Measurements from ENCODE around the gene STAG3. TPM values are rescaled to one million over a fixed set of nuclear protein-coding genes. Genes with fewer than 3 reads are reported as not detected.

The STAG3 gene
- total RNA-seq, 2 donors from 2014 or later, result 7.8 to 22.1 TPM

DNA sequence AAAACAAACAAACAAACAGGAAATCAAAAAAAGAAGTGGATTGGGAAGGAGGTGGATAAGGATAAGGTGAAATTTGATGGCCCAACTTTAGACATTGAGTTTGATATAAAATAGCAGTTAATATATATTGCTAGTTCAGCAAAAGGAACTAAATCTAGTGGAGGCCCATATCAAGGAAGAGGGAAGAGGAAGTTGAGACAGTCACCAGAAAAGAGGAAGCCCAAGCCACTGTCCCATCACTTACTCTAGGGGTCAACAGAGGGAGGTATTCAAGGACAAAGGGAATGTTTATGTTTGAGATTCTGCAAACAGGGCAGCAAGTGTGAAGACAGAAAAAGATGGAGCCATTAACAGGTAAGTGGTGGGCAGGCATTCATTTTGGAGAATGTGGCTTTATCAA, 25.3 kb upstream of the STAG3 start:
- no peak for ATAC-seq (replicated peaks)
- H3K27me3 Mint-ChIP-seq, result no peaks in the 10 kb centered on the region
- H3K9me3 Mint-ChIP-seq, result no peaks in the 10 kb centered on the region
- peaks cover 19% of the 10 kb centered on the region for H3K4me1 Mint-ChIP-seq
- H3K36me3 Mint-ChIP-seq (ENCODE audit: low read depth), result peaks cover 70% of the 10 kb centered on the region
- H3K27ac Mint-ChIP-seq, result peak overlapping the region; percentile 8
- H3K4me3 Mint-ChIP-seq, result no peak overlapping the region

DNA sequence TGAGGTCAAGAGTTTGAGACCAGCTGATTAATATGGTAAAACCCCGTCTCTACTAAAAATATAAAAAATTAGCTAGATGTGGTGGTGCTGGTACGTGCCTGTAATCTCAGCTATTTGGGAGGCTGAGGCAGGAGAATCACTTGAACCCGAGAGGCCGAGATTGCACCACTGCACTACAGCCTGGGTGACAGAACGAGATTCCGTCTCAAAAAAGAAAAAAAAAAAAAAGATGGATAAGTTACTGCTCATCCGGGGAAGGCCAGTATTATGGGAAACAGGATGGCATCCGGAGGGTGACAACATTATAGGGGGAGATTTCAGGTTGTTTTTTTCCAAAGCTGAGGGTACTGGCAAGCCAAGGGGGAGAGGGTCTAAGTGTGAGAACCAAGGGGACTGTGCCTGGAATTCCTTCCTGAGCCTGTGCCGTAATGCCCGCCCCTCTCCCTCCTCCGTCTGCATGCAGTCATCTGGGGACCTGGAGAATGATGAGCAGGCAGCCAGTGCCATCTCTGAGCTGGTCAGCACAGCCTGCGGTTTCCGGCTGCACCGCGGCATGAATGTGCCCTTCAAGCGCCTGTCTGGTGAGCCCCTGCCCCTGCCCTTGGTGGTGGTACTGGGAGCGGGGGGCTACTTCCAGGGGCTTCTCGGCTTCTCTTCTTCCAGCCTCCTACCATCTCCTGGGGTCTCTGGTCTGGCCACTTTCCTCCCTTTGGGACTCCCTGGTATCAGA, 24.6 kb upstream of the STAG3 start:
- H3K27me3 Mint-ChIP-seq, result no peaks in the 10 kb centered on the region
- ATAC-seq (replicated peaks), result no peak
- peaks cover 22% of the 10 kb centered on the region for H3K4me1 Mint-ChIP-seq
- no peak overlapping the region for H3K4me3 Mint-ChIP-seq
- peak overlapping the region; percentile 41 for H3K27ac Mint-ChIP-seq
- peaks cover 74% of the 10 kb centered on the region for H3K36me3 Mint-ChIP-seq (ENCODE audit: low read depth)
- no peaks in the 10 kb centered on the region for H3K9me3 Mint-ChIP-seq

DNA sequence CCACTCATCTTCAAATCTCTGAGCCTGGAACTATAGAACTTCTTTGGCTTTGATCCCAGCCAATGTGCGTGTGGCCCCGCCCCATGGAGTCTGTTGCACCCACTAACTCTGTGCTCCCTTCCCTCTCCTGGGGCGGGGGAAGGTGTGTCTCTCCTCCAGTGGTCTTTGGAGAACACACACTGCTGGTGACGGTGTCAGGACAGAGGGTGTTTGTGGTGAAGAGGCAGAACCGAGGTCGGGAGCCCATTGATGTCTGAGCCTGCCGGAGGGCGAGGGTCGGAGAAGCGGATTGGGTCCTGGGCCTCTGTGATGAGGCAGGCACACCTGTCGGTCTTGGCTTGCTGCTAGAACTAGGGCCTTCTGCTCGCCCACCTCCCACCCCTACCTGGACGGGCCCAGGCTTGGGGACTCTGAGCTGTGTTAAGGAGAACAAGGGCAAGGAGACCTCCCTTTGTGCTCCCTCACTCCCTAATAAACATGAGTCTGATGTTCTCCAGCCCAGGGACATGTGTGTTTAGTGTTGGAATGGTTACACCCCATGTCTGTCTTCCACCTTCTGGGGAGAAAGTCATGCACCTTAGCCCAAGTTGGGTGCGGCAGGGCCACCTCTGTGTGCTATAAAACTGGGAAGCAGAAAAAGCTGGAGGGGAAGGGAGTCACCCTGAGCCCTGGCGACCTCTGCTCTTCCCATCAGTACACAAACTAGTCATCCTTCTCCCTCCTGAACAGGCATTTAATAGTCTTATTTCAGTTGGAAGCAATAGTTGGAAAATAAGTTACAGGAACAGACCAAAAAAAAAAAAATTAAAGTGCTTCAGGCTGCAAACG, 23.8 kb upstream of the STAG3 start:
- peaks cover 74% of the 10 kb centered on the region for H3K36me3 Mint-ChIP-seq (ENCODE audit: low read depth)
- no peaks in the 10 kb centered on the region for H3K27me3 Mint-ChIP-seq
- H3K4me1 Mint-ChIP-seq, result peaks cover 22% of the 10 kb centered on the region
- peak overlapping the region; percentile 41 for H3K27ac Mint-ChIP-seq
- no peak overlapping the region for H3K4me3 Mint-ChIP-seq
- ATAC-seq (replicated peaks), result no peak
- H3K9me3 Mint-ChIP-seq, result no peaks in the 10 kb centered on the region

DNA sequence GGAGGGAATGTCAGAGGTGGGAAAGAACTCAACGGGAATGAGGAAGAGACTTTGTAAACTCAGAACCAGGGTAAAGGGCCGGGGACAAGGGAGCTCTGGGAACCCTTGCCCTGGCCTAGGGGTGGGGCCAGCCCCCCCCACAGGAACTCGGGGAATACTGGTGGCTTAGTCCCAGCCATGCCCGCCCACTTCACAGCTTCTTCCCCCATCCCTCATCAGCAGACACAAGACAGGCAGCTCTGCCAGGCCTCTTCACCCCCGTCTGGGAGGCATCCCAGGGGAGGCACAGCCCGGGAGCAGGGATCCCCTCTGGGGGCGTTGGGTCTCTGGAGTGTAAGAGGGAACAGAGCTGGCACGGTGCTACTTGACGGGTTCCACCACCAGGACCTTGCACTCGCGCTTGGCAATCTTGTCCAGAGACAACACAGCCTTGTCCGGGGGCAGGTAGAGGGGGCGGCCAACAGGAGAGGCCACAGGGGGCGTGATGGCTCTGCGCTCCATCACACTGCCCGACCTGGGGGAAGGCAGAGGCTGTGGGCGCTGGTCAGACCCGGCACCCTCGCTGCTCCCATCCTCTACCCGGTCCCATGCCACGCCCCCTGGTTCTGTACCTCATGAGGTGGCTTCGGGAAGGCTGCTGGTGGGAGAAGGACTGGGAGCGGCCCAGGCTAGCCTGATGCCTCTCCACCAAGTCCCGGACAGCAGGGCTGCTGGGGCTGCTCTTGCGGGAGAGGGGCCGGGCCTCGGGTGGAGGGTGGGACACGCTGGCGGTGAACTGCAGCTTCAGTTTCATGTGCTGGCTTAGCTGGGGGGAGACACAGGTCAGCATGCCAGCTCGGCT, 22.8 kb upstream of the STAG3 start:
- Mint-ChIP-seq H3K4me1 (peaks cover 22% of the 10 kb centered on the region), H3K9me3 (no peaks in the 10 kb centered on the region), H3K27ac (no peak overlapping the region), H3K36me3 (ENCODE audit: low read depth) (peaks cover 74% of the 10 kb centered on the region), H3K4me3 (no peak overlapping the region), H3K27me3 (no peaks in the 10 kb centered on the region)
- no peak for ATAC-seq (replicated peaks)

DNA sequence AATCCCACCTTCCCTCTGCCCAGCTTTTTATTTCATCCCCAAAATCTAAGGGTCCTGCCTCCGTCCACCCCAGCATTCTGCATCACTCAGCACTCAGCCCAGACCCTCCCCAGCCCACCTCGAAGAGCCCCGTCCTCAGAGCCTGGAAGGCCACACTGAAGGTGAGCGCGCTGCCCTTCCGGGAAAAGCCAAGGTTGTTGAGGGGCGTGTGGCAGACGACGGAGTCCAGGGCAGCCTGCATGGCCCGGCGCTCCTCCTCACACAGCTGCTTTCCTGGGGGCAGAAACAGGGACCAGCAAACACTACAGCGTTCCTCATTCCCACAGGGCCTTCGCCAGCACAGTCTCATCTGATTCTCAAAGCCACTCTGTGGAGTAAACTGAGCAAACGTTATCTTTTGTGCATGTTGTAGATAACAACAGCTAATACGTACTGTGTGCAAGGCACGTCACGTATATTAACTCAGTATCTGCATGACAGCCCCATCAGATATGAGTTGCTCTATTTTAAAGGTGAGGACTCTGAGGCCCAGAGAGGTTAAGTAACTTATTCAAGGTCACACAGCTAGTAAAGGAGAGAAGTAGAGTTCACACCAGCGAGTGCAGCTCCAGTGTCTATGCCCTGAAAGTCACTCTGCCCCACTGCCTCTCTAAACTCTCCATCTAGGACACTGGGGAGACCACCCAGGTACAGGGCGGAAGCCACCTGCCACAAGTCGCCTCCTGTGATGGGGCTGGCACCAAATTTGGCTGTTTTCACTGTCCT, 22.0 kb upstream of the STAG3 start:
- Mint-ChIP-seq H3K4me1 (peaks cover 14% of the 10 kb centered on the region), H3K36me3 (ENCODE audit: low read depth) (peaks cover 66% of the 10 kb centered on the region), H3K9me3 (no peaks in the 10 kb centered on the region), H3K4me3 (no peak overlapping the region), H3K27ac (peak overlapping the region; percentile 86), H3K27me3 (no peaks in the 10 kb centered on the region)
- ATAC-seq (replicated peaks), result no peak

DNA sequence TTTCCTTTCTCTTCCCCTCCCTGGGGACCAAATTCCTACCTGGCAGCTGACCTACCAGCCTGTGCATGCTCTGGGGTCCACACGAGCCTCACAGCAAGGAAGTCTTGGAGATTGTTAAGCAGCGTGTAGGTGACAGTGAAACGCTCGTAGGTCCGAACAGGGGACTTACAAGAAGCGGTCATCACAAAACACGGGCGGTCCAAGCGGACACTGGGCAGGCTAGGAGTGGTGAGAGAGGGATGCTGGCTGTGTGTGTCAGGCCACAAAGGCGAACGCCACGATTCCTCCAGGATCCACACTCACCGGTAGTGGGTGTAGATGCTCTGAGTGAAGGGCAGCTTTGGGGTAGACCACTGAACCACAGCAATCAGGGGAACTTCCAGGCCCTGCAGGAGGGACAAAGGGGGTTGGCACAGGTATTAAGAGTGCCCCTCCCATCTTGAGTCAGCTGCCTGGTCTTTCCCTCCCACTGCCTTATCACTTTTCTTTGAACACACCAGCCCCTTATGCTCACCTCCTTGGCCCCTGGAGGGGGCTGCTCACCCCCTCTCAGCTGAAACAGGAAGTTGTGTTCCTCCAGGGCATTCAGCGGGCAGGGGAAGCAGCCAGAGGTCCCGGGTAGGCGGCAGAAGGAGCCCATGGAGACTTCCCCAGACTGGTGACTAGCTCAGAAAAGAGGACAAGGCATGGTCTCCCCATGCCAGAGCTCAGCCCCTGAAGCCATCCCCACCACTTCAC, 21.2 kb upstream of the STAG3 start:
- Mint-ChIP-seq H3K36me3 (ENCODE audit: low read depth) (peaks cover 60% of the 10 kb centered on the region), H3K4me1 (peaks cover 14% of the 10 kb centered on the region), H3K9me3 (no peaks in the 10 kb centered on the region), H3K4me3 (peak overlapping the region; percentile 82), H3K27ac (peak overlapping the region; percentile 86), H3K27me3 (no peaks in the 10 kb centered on the region)
- no peak for ATAC-seq (replicated peaks)

DNA sequence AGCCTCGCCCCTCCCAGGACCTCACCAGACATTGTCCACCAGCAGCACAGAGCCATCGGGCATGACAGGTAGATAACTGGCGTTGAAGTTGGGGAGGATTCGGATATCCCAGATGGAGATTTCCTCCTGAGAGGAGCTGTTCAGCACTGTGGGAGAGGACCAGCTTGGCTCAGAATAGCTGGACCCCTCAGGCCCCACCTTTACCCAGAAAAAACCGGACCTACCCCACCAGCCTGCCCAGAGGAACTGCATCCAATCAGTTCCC, 20.7 kb upstream of the STAG3 start:
- Mint-ChIP-seq H3K9me3 (no peaks in the 10 kb centered on the region), H3K4me3 (peak overlapping the region; percentile 82), H3K36me3 (ENCODE audit: low read depth) (peaks cover 55% of the 10 kb centered on the region), H3K27me3 (no peaks in the 10 kb centered on the region), H3K4me1 (peaks cover 14% of the 10 kb centered on the region), H3K27ac (peak overlapping the region; percentile 86)
- ATAC-seq (replicated peaks), result no peak

DNA sequence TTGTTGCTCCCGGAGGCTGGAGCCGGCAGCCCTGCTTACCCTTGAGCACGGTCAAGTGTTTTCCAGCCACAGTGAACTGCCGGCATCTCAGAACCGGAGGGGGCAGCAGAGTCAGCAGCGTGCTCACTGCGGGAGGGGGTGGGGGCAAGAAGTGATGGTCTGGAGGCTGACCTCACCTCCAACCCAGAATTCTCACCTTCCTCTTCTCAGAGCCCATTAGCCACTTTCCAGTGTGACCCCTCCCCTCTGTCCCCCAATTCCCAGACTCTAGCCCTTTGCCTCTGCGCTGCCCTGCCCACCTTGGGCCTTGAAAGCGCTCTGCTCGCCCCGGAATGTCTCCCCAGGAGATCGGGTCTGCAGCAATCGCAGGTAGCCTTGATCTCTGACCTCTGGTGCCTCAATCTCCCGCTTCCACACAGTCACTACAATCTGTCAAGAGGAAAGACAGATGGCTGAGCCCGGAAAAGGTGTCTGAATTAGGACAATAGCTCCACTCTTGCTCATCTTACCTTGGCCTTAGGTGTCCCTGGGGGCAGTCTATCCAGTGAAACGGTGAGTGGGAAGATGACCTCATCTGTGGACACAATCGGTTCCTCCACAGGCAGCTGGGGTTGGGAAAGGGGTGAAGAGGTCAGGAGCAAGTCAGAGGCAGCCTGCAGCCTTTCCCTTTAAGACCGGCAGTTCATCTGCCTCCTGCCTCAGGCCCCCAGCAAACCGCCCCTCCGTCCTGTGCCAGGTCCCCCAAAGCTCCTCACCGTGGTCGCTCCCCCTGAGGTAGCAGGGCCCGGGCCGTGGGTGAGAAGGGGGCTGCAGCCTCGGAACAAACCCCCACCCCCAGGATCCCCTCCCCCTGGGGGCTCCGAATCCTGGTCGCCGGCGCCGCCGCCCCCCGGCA, 20.1 kb upstream of the STAG3 start:
- peak overlapping the region; percentile 82 for H3K4me3 Mint-ChIP-seq
- H3K9me3 Mint-ChIP-seq, result no peaks in the 10 kb centered on the region
- H3K27me3 Mint-ChIP-seq, result no peaks in the 10 kb centered on the region
- H3K36me3 Mint-ChIP-seq (ENCODE audit: low read depth), result peaks cover 49% of the 10 kb centered on the region
- H3K4me1 Mint-ChIP-seq, result peaks cover 10% of the 10 kb centered on the region
- H3K27ac Mint-ChIP-seq, result peak overlapping the region; percentile 86
- no peak for ATAC-seq (replicated peaks)

DNA sequence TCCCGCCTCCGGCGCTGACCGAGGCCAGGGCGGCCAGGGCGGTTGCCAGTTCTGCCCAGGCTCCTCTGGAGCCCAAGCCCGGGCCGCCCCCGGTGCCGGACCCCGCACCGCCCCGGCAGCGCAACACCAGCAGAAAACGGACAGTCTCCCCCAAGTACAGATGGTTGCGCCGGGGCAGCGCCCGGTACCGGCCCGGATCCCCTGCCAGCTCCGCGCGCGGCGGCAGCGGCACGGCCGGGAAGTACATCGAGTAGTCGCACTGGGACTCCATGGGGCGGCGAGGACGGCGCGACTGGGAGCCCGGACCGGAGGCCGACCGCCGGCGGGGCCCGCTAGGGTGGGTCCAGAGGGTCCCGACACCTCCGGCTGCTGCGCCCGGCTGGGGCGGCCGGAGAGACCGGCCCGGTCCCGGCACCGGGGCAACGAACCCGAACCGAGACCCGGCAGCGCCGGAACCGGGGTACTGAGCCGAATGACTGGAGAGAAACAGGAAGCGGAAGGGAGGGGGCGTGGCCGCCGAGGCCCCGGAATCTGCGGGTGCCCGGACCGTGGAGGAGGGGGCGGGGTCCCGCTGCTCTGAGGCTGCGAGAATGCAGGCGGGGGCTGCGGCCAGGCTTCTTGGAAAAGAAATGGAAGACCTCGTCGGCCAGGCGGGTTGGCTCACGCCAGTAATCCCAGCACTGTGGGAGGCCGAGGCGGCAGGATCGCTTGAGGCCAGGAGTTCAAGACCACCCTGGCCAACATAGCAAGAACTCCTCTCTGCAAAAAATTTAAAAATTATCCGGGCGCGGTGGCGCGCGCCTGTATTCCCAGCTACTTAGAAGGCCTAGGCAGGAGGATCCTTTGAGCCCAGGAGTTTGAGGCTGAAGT, 19.3 kb upstream of the STAG3 start, which contains the start of gene TRAPPC14:
Gene TRAPPC14 (minus strand): TSS at position 495 of the 870 bp plus-strand sequence. CDS start 224 bp downstream, at position 271.
- peak within 1 kb of the TSS; percentile 86 for H3K27ac Mint-ChIP-seq
- ATAC-seq (replicated peaks), result peak; percentile 93
- H3K4me3 Mint-ChIP-seq, result peak within 1 kb of the TSS; percentile 82
- no peaks in the 10 kb centered on the region for H3K27me3 Mint-ChIP-seq
- no peaks in the 10 kb centered on the region for H3K9me3 Mint-ChIP-seq
- peaks cover 40% of the 10 kb centered on the region for H3K36me3 Mint-ChIP-seq (ENCODE audit: low read depth)
- H3K4me1 Mint-ChIP-seq, result peaks cover 14% of the 10 kb centered on the region

DNA sequence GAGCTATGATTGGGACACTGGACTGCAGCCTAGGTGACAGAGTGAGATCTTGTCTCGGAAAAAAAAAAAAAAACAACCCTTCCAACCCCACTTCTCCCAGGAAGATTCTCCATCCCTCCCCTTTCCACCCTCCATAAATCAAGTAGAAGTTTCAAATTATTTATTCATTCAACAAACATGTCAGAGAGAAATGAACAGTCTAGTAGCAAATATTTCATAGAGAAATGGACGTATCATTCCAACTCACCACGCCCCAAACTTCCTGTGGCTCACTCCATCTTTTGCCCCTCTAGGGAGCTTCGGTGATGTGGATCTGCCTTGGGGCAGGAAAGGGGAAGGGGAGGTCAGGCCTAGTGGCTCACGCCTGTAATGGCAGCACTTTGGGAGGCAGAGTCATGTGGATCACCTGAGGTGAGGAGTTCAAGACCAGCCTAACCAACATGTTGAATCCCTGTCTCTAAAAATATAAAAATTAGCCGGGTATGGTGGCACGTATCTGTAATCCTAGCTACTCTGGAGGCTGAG, 18.6 kb upstream of the STAG3 start:
- peaks cover 16% of the 10 kb centered on the region for H3K4me1 Mint-ChIP-seq
- ATAC-seq (replicated peaks), result no peak
- H3K36me3 Mint-ChIP-seq (ENCODE audit: low read depth), result peaks cover 34% of the 10 kb centered on the region
- H3K27me3 Mint-ChIP-seq, result no peaks in the 10 kb centered on the region
- no peaks in the 10 kb centered on the region for H3K9me3 Mint-ChIP-seq
- H3K4me3 Mint-ChIP-seq, result peak overlapping the region; percentile 82
- peak overlapping the region; percentile 73 for H3K27ac Mint-ChIP-seq

DNA sequence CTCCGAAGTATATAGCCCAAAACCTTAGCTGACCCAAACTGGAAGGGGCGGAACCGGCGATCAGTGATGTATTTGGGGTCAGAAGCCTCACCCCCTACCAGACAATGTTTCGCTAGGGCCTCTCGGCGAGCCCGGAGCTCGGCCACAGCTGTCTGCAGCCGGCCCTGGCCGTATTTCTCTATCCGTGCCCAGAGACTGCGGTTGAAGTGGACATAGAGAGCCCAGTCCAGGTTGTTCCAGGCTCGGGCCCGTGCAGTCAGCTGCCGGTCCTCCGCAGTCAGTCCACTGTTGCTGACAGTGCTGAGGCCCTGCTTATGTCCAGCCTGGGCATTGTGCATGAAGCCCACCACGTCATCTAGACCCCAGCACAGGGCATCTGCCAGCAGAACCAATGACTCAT, 17.7 kb upstream of the STAG3 start:
- Mint-ChIP-seq H3K4me3 (peak overlapping the region; percentile 82), H3K27me3 (no peaks in the 10 kb centered on the region), H3K27ac (no peak overlapping the region), H3K4me1 (peaks cover 16% of the 10 kb centered on the region), H3K36me3 (ENCODE audit: low read depth) (peaks cover 26% of the 10 kb centered on the region), H3K9me3 (no peaks in the 10 kb centered on the region)
- ATAC-seq (replicated peaks), result no peak

DNA sequence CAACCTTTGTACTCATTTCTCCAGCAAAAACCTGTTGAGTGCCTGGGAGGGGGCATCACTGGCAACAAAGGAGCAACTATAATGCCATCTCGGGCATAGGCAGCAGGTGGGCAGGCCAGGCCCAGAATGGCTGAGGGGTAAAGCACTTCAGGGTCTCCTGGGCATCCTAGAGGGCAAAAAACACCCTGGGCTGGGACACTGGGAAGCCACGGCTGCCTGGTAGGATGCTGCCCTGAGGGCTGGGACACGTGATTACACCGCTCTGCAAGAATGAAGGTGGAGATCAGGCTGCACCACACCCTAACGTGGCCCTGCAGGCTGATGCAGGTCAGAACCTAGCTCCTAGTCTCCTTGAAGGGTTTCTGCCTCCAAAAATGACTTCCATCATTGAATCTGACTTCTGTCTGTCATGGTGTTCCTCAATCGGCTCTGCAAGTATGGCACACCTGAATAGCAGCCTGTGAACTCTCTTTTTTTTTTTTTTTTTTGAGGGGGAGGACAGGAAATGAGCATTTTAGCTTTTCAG, 14.6 kb upstream of the STAG3 start:
- Mint-ChIP-seq H3K36me3 (ENCODE audit: low read depth) (no peaks in the 10 kb centered on the region), H3K9me3 (no peaks in the 10 kb centered on the region), H3K4me1 (peaks cover 31% of the 10 kb centered on the region), H3K27me3 (no peaks in the 10 kb centered on the region), H3K4me3 (peak overlapping the region; percentile 63), H3K27ac (peak overlapping the region; percentile 63)
- ATAC-seq (replicated peaks), result peak; percentile 27

Data from activated T-helper 17 cell treated with anti-CD3 and anti-CD28 coated beads, Interleukin-2, amount 50 U/mL, for 72 hours (primary cell).